Activated T-helper 2 cell treated with anti-CD3 and anti-CD28 coated beads, Interferon-gamma antibody, Interleukin-2, Interleukin-4, amounts not matched to agents 10 μg/mL and 5 μg/mL and 100 μg/mL, durations not matched to agents 14 hours and 24 hours and 36 hours (primary cell): ENCODE results near the gene ZNF451. TPM values are rescaled to one million over a fixed set of nuclear protein-coding genes. Genes with fewer than 3 reads are reported as not detected.
A peak's percentile ranks its signal among the peaks of the same experiment; 100 is the strongest.

Experiments used
- DNase-seq: peaks from one replicate; pipeline ENCODE4 v3.0.0; 2021; ENCODE audit warnings: low spot score
- H3K27ac Mint-ChIP-seq: one replicate; pipeline ENCODE4 v1.8.0; 2021; ENCODE audit warnings: mixed read lengths
- H3K27me3 Mint-ChIP-seq: one replicate; pipeline ENCODE4 v1.8.0; 2021; ENCODE audit warnings: low read depth, mixed read lengths
- H3K36me3 Mint-ChIP-seq: one replicate; pipeline ENCODE4 v1.8.0; 2021; ENCODE audit warnings: low read depth, mixed read lengths
- H3K4me1 Mint-ChIP-seq: one replicate; pipeline ENCODE4 v1.8.0; 2021; ENCODE audit warnings: low read depth, mixed read lengths
- H3K4me3 Mint-ChIP-seq: one replicate; pipeline ENCODE4 v1.8.0; 2021; ENCODE audit warnings: low read depth, mild to moderate bottlenecking, moderate library complexity, mixed read lengths
- H3K9me3 Mint-ChIP-seq: one replicate; pipeline ENCODE4 v1.8.0; 2021; ENCODE audit warnings: mixed read lengths
- intact Hi-C: fragments of 100-400 bp; cut with micrococcal nuclease; formaldehyde crosslinking; loops from one replicate; pipeline ENCODE4 v1.15.1; 2023
- total RNA-seq: library from RNA; stranded (reverse); gene quantifications from 2 replicates; pipeline ENCODE4 v1.2.3, GENCODE V29; 2022

The ZNF451 gene
- total RNA-seq, 1 donor from 2014 or later, result 60.3 TPM

GRCh38 chr6:57205550-57206328, 115.8 kb downstream of the ZNF451 start:
- intact Hi-C loops, result loop anchor here (2.0 to 10.0 kb wide), 3 partner anchors 33 to 112 kb away; partner anchors contain the start of genes BAG2 and PRIM2
- Mint-ChIP-seq H3K4me3 (no peak overlapping the region), H3K36me3 (peaks cover 7% of the 10 kb centered on the region), H3K27ac (no peak overlapping the region), H3K4me1 (peaks cover 26% of the 10 kb centered on the region), H3K27me3 (no peaks in the 10 kb centered on the region), H3K9me3 (no peaks in the 10 kb centered on the region)
- DNase-seq, result no peak

GRCh38 chr6:57207141-57207540, 117.2 kb downstream of the ZNF451 start:
- Mint-ChIP-seq H3K36me3 (peaks cover 7% of the 10 kb centered on the region), H3K9me3 (no peaks in the 10 kb centered on the region), H3K27me3 (no peaks in the 10 kb centered on the region), H3K27ac (no peak overlapping the region), H3K4me3 (no peak overlapping the region), H3K4me1 (peaks cover 27% of the 10 kb centered on the region)
- no peak for DNase-seq
- intact Hi-C loops, result loop anchor here (1.0 to 10.0 kb wide), 5 partner anchors 15 to 110 kb away; partner anchors contain the start of genes BAG2, PRIM2 and RAB23

- Mint-ChIP-seq H3K4me3 (no peak overlapping the region), H3K27ac (peak overlapping the region; percentile 39), H3K27me3 (no peaks in the 10 kb centered on the region), H3K9me3 (no peaks in the 10 kb centered on the region), H3K4me1 (peaks cover 27% of the 10 kb centered on the region), H3K36me3 (peaks cover 7% of the 10 kb centered on the region)
- no peak for DNase-seq
- intact Hi-C loops, result loop anchor here (1.0 to 10.0 kb wide), 5 partner anchors 14 to 109 kb away; partner anchors contain the start of genes BAG2, PRIM2 and RAB23
Measured at GRCh38 chr6:57207872-57208271, 117.9 kb downstream of the ZNF451 start.

- Mint-ChIP-seq H3K27ac (no peak overlapping the region), H3K36me3 (peaks cover 8% of the 10 kb centered on the region), H3K4me1 (peaks cover 35% of the 10 kb centered on the region), H3K4me3 (no peak overlapping the region), H3K9me3 (no peaks in the 10 kb centered on the region), H3K27me3 (no peaks in the 10 kb centered on the region)
- DNase-seq, result no peak
- intact Hi-C loops, result loop anchor here (5.0 to 10.0 kb wide), 2 partner anchors 56 to 108 kb away; partner anchors contain the start of gene PRIM2
Measured at GRCh38 chr6:57209030-57209429, 119.0 kb downstream of the ZNF451 start.

GRCh38 chr6:57210060-57210459, 120.1 kb downstream of the ZNF451 start:
- H3K9me3 Mint-ChIP-seq, result peaks cover 5% of the 10 kb centered on the region
- DNase-seq, result no peak
- H3K27ac Mint-ChIP-seq, result no peak overlapping the region

GRCh38 chr6:57215260-57215659, 125.3 kb downstream of the ZNF451 start:
- no peak overlapping the region for H3K4me3 Mint-ChIP-seq
- intact Hi-C loops, result no loop called here
- H3K9me3 Mint-ChIP-seq, result peaks cover 12% of the 10 kb centered on the region
- peaks cover 2% of the 10 kb centered on the region for H3K27me3 Mint-ChIP-seq
- H3K36me3 Mint-ChIP-seq, result peaks cover 21% of the 10 kb centered on the region
- no peak overlapping the region for H3K27ac Mint-ChIP-seq
- no peak for DNase-seq
- H3K4me1 Mint-ChIP-seq, result peaks cover 34% of the 10 kb centered on the region

More at GRCh38 chr6:57210060-57210459, 120.1 kb downstream of the ZNF451 start:
- Mint-ChIP-seq H3K27me3 (no peaks in the 10 kb centered on the region), H3K4me1 (peaks cover 45% of the 10 kb centered on the region), H3K36me3 (peaks cover 17% of the 10 kb centered on the region), H3K4me3 (no peak overlapping the region)
- intact Hi-C loops, result no loop called here

GRCh38 chr6:57216235-57217101, 126.5 kb downstream of the ZNF451 start:
- Mint-ChIP-seq H3K4me3 (no peak overlapping the region), H3K27ac (no peak overlapping the region), H3K4me1 (peaks cover 39% of the 10 kb centered on the region), H3K9me3 (peaks cover 12% of the 10 kb centered on the region), H3K36me3 (peaks cover 22% of the 10 kb centered on the region), H3K27me3 (peaks cover 4% of the 10 kb centered on the region)
- intact Hi-C loops, result no loop called here
- no peak for DNase-seq

GRCh38 chr6:57217270-57217669, 127.3 kb downstream of the ZNF451 start:
- H3K27me3 Mint-ChIP-seq, result peaks cover 4% of the 10 kb centered on the region
- DNase-seq, result no peak

More at GRCh38 chr6:57217270-57217669, 127.3 kb downstream of the ZNF451 start:
- Mint-ChIP-seq H3K4me3 (no peak overlapping the region), H3K4me1 (peaks cover 37% of the 10 kb centered on the region), H3K9me3 (peaks cover 12% of the 10 kb centered on the region), H3K27ac (no peak overlapping the region), H3K36me3 (peaks cover 22% of the 10 kb centered on the region)
- intact Hi-C loops, result no loop called here

Other genes starting within 250 kb of the ZNF451 start
- not detected in 2 replicates for gene BEND6, start 135.1 kb upstream of the ZNF451 start, total RNA-seq
- gene KIAA1586, start 43.5 kb upstream of the ZNF451 start, total RNA-seq, result 13.1 and 13.7 TPM in 2 replicates
- gene BAG2, start 82.1 kb downstream of the ZNF451 start, total RNA-seq, result 13.6 and 14.3 TPM in 2 replicates
- 4.8 and 5.1 TPM in 2 replicates for gene RAB23, start 132.1 kb downstream of the ZNF451 start, total RNA-seq
- 36.9 and 37.9 TPM in 2 replicates for gene PRIM2, start 227.4 kb downstream of the ZNF451 start, total RNA-seq